IMR-90 (cell line): ENCODE results near the gene MRPL57. TPM values are rescaled to one million over a fixed set of nuclear protein-coding genes. Genes with fewer than 3 reads are reported as not detected.

ENCODE experiments used
- ATAC-seq: fragments of 200-7000 bp; cut with Tn5 transposase; 2 replicates; pipeline ENCODE4 v1.9.1; 2020; ENCODE audit warnings: low read depth, mild to moderate bottlenecking, moderate library complexity
- BruUV-seq: library from RNA; stranded (reverse); fragments of 400-500 nt; replicated peaks from 2 replicates; lab custom pipeline; 2021; lab: Mats Ljungman, UMichigan
- CTCF ChIA-PET: fragments of 300-600 bp; formaldehyde crosslinking; extraction: SDS; loops from one replicate; lab custom pipeline; 2021; ENCODE audit warnings: antibody characterized with exemption; lab: Yijun Ruan, JAX
- POLR2A ChIA-PET: fragments of 300-600 bp; sonication (Branson Sonifier 250); formaldehyde crosslinking; loops from one replicate; lab custom pipeline; 2022; ENCODE audit warnings: antibody characterized with exemption; ENCODE audit not compliant: unreplicated experiment; lab: Charles Lee
- DNase-seq: peaks from one replicate; pipeline ENCODE4 v3.0.0; 2013
- H2AFZ ChIP-seq: replicated peaks from 2 replicates; pipeline ENCODE3; 2013; ENCODE audit warnings: low read length, mild to moderate bottlenecking; ENCODE audit not compliant: poor library complexity
- H2AK5ac ChIP-seq: 2 replicates; pipeline ENCODE4 v1.6.1; 2013; ENCODE audit warnings: low read depth, low read length, inconsistent platforms
- H2AK9ac ChIP-seq: replicated peaks from 2 replicates; pipeline ENCODE3; 2013; ENCODE audit warnings: mild to moderate bottlenecking, low read depth, low read length, moderate library complexity; ENCODE audit not compliant: poor library complexity
- H2BK120ac ChIP-seq: 2 replicates; pipeline ENCODE4 v1.6.1; 2013; ENCODE audit warnings: low read depth, low read length, inconsistent platforms
- H2BK15ac ChIP-seq: 3 replicates; pipeline ENCODE4 v1.6.1; 2013; ENCODE audit warnings: low read depth, low read length, inconsistent platforms
- H2BK20ac ChIP-seq: 2 replicates; pipeline ENCODE4 v1.6.1; 2013; ENCODE audit warnings: low read depth, mild to moderate bottlenecking, inconsistent platforms, low read length, moderate library complexity
- H2BK5ac ChIP-seq: 2 replicates; pipeline ENCODE4 v1.6.1; 2013; ENCODE audit warnings: mild to moderate bottlenecking, low read depth, low read length, inconsistent platforms; ENCODE audit not compliant: poor library complexity, severe bottlenecking
- H3K14ac ChIP-seq: replicated peaks from 2 replicates; pipeline ENCODE4 v1.6.1; 2013; ENCODE audit warnings: low read depth, low read length, inconsistent platforms
- H3K18ac ChIP-seq: 2 replicates; pipeline ENCODE4 v1.6.1; 2013; ENCODE audit warnings: low read depth, low read length, control low read depth
- H3K23ac ChIP-seq: 2 replicates; pipeline ENCODE4 v1.6.1; 2013; ENCODE audit warnings: low read depth, low read length, inconsistent platforms
- H3K27ac ChIP-seq: 2 replicates; pipeline ENCODE4 v1.5.1; 2013; ENCODE audit warnings: mild to moderate bottlenecking, control low read depth, low read length; ENCODE audit not compliant: insufficient read depth
- H3K27me3 ChIP-seq: 2 replicates; pipeline ENCODE4 v1.6.1; 2013; ENCODE audit warnings: low read length; ENCODE audit not compliant: control insufficient read depth, insufficient read depth
- H3K36me3 ChIP-seq: 2 replicates; pipeline ENCODE4 v1.6.1; 2013; ENCODE audit warnings: low read length, mixed read lengths; ENCODE audit not compliant: control insufficient read depth, insufficient read depth
- H3K4ac ChIP-seq: 2 replicates; pipeline ENCODE4 v1.6.1; 2013; ENCODE audit warnings: low read depth, low read length, inconsistent platforms
- H3K4me1 ChIP-seq: 2 replicates; pipeline ENCODE4 v1.6.1; 2013; ENCODE audit warnings: low read length, mixed read lengths; ENCODE audit not compliant: control insufficient read depth, insufficient read depth
- H3K4me2 ChIP-seq: 2 replicates; pipeline ENCODE4 v1.6.1; 2013; ENCODE audit warnings: low read depth, mild to moderate bottlenecking, control low read depth, low read length, moderate library complexity
- H3K4me3 ChIP-seq: 2 replicates; pipeline ENCODE4 v1.5.1; 2013; ENCODE audit warnings: low read depth, mild to moderate bottlenecking, control low read depth, low read length, moderate library complexity; ENCODE audit not compliant: insufficient read depth
- H3K56ac ChIP-seq: 2 replicates; pipeline ENCODE4 v1.6.1; 2013; ENCODE audit warnings: low read length, inconsistent platforms; ENCODE audit not compliant: insufficient read depth; ENCODE audit errors: extremely low read depth
- H3K79me1 ChIP-seq, 2 experiments: 2 replicates each; pipeline ENCODE4 v1.6.1; 2013; ENCODE audit warnings: low read length in 2 of 2, inconsistent platforms in 1 of 2, low read depth in 1 of 2
- H3K9ac ChIP-seq: 2 replicates; pipeline ENCODE4 v1.6.1; 2013; ENCODE audit warnings: low read depth, low read length, control low read depth
- H3K9me1 ChIP-seq: 2 replicates; pipeline ENCODE4 v1.6.1; 2013; ENCODE audit warnings: low read length, inconsistent platforms; ENCODE audit not compliant: insufficient read depth
- H3K9me3 ChIP-seq: 2 replicates; pipeline ENCODE4 v1.6.1; 2013; ENCODE audit warnings: low read length; ENCODE audit not compliant: control insufficient read depth, insufficient read depth
- H4K20me1 ChIP-seq: 2 replicates; pipeline ENCODE4 v1.6.1; 2013; ENCODE audit warnings: low read length, inconsistent platforms; ENCODE audit not compliant: insufficient read depth
- H4K5ac ChIP-seq: 2 replicates; pipeline ENCODE4 v1.6.1; 2013; ENCODE audit warnings: mild to moderate bottlenecking, low read depth, low read length, control low read depth
- H4K8ac ChIP-seq, 2 experiments: 2 replicates each; pipeline ENCODE4 v1.6.1; 2013; ENCODE audit warnings: low read depth in 2 of 2, low read length in 2 of 2, control low read depth in 1 of 2, inconsistent platforms in 1 of 2
- H4K91ac ChIP-seq: 2 replicates; pipeline ENCODE4 v1.6.1; 2013; ENCODE audit warnings: low read depth, low read length, inconsistent platforms; ENCODE audit not compliant: insufficient read depth
- BHLHE40 ChIP-seq: fragments of 150-350 bp; IDR thresholded peaks from 2 replicates; pipeline ENCODE4 v1.6.1; 2016; ENCODE audit warnings: mild to moderate bottlenecking, low read depth, low read length
- CEBPB ChIP-seq: IDR thresholded peaks from 2 replicates; pipeline ENCODE4 v1.6.1; 2012; ENCODE audit warnings: low read depth, low read length, improper control_type of control experiment
- CHD1 ChIP-seq: IDR thresholded peaks from 2 replicates; pipeline ENCODE4 v1.6.1; 2012; ENCODE audit warnings: low read depth, low read length, improper control_type of control experiment
- CTCF ChIP-seq: conservative IDR thresholded peaks from 2 replicates; pipeline ENCODE4 v1.5.1; 2012; ENCODE audit warnings: mild to moderate bottlenecking, low read depth, low read length, improper control_type of control experiment
- ELK1 ChIP-seq: fragments of 150-350 bp; IDR thresholded peaks from 2 replicates; pipeline ENCODE4 v1.6.1; 2016; ENCODE audit warnings: low read depth, mild to moderate bottlenecking, low read length, moderate library complexity, borderline replicate concordance
- FOS ChIP-seq: fragments of 150-350 bp; IDR thresholded peaks from 2 replicates; pipeline ENCODE4 v1.6.1; 2016; ENCODE audit warnings: low read depth, low read length
- MAFK ChIP-seq: IDR thresholded peaks from 2 replicates; pipeline ENCODE4 v1.6.1; 2012; ENCODE audit warnings: low read depth, low read length, improper control_type of control experiment
- MAZ ChIP-seq: IDR thresholded peaks from 2 replicates; pipeline ENCODE4 v1.6.1; 2012; ENCODE audit warnings: low read depth, mild to moderate bottlenecking, low read length, improper control_type of control experiment, moderate library complexity, borderline replicate concordance
- MXI1 ChIP-seq: IDR thresholded peaks from 2 replicates; pipeline ENCODE4 v1.6.1; 2012; ENCODE audit warnings: low read depth, mild to moderate bottlenecking, low read length, moderate library complexity, borderline replicate concordance
- NFE2L2 ChIP-seq: fragments of 150-350 bp; IDR thresholded peaks from 2 replicates; pipeline ENCODE4 v1.6.1; 2016; ENCODE audit warnings: low read depth, mild to moderate bottlenecking, low read length
- POLR2A ChIP-seq: IDR thresholded peaks from 2 replicates; pipeline ENCODE4 v1.6.1; 2012; ENCODE audit warnings: mild to moderate bottlenecking, low read depth, low read length
- RAD21 ChIP-seq: IDR thresholded peaks from 2 replicates; pipeline ENCODE4 v1.6.1; 2012; ENCODE audit warnings: low read length, improper control_type of control experiment
- RCOR1 ChIP-seq: IDR thresholded peaks from 2 replicates; pipeline ENCODE4 v1.6.1; 2012; ENCODE audit warnings: mild to moderate bottlenecking, low read length, improper control_type of control experiment; ENCODE audit not compliant: insufficient replicate concordance
- RFX5 ChIP-seq: IDR thresholded peaks from 2 replicates; pipeline ENCODE4 v1.8.0; 2012; ENCODE audit warnings: low read depth, mild to moderate bottlenecking, low read length, moderate library complexity
- SMC3 ChIP-seq: fragments of 150-350 bp; IDR thresholded peaks from 2 replicates; pipeline ENCODE4 v1.6.1; 2016; ENCODE audit warnings: low read depth, mild to moderate bottlenecking, antibody characterized with exemption, low read length, moderate library complexity
- WGBS, 2 experiments: methylation state at CpG; one replicate each; pipeline versions ENCODE4 v1.1.5 to v1.1.7; 2013; ENCODE audit warnings: missing lambda C conversion rate in 2 of 2; ENCODE audit not compliant: insufficient read length in 1 of 2; ENCODE audit errors: extremely low coverage in 2 of 2; 5-methylcytosine and 5-hydroxymethylcytosine counted together
- dilution Hi-C: fragments of 300-500 bp; cut with HindIII; formaldehyde crosslinking; loops from one replicate; pipeline ENCODE4 v1.14.3; 2018; ENCODE audit warnings: low sequenced_read_pairs; ENCODE audit not compliant: unreplicated experiment
- in situ Hi-C: fragments of 300-500 bp; cut with MboI; formaldehyde crosslinking; loops from 3 replicates; pipeline ENCODE4 v1.14.3; 2019; ENCODE audit warnings: low sequenced_read_pairs, inconsistent platforms, mixed read lengths
- intact Hi-C: fragments of 100-400 bp; cut with micrococcal nuclease; formaldehyde crosslinking; loops from 2 replicates; pipeline ENCODE4 v1.10.0; 2022
- polyA plus RNA-seq, 3 experiments: library from polyadenylated mRNA; depleted of rRNA; stranded (reverse); fragments of >200 nt; gene quantifications; 2 replicates each; pipeline ENCODE4 v1.2.3, GENCODE V29; 2012; ENCODE audit warnings: low replicate concordance in 1 of 3
- total RNA-seq: library from RNA; depleted of rRNA; stranded (reverse); fragments of >200 nt; gene quantifications from 2 replicates; pipeline ENCODE4 v1.2.3, GENCODE V29; 2012
- TF ChIP-seq, protein P1 (sequence below): fragments of 150-350 bp; IDR thresholded peaks from 2 replicates; pipeline ENCODE4 v1.6.1; 2017; ENCODE audit warnings: mild to moderate bottlenecking, antibody characterized with exemption, low read length, low read depth

MRPL57 gene
- total and polyA plus RNA-seq, 2 of the 4 experiments (the other 2 are of a cell fraction), result 7.0 to 8.0 TPM

DNA sequence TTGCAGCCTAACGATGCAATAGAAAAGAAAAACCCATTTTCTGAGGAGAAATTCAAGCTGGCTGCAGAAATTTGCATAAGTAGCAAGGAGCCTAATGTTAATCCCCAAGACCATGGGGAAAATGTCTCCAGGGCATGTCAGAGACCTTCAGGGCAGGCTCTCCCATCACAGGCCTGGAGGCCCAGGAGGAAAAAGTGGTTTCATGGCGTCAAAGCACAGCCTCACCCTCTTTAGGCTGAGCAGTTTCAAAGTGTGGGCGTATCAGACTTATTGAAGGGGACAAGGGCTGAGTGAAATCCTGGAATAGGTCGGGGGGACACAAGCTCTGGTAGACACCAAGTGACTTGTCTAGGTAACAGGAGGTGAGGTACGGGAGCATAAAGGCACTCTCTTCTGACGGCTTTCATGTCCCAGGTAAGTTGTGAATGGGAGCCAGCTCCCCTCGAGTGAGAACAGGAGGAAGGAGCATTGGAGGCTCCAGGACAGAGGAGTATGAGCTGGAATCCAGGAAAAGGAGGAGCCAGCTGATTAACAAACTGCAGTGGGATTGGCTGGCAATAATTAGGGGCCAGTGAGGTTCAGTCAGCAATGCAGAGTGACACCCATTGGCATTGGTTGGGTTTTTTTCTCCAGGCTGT, 35.8 kb downstream of the MRPL57 start:
- DNase-seq, result no peak

More for the DNA sequence above, 35.8 kb downstream of the MRPL57 start:
- H4K8ac ChIP-seq, result no peak overlapping the region
- H3K27ac ChIP-seq, result no peak overlapping the region
- in situ Hi-C loops (no loop called here), dilution Hi-C loops (no loop called here), intact Hi-C loops (no loop called here)
- ChIA-PET POLR2A (no interaction called here), CTCF (no interaction called here)
- no peak overlapping the region for H3K4ac ChIP-seq
- no peak overlapping the region for H4K91ac ChIP-seq
- H3K18ac ChIP-seq, result no peak overlapping the region
- no peak overlapping the region for H3K56ac ChIP-seq
- H4K5ac ChIP-seq, result no peak overlapping the region
- no peak overlapping the region for H2AK5ac ChIP-seq
- no peak overlapping the region for H2BK20ac ChIP-seq
- H3K9me3 ChIP-seq, result peaks cover 5% of the 10 kb centered on the region; the same call in 1 of the 2 replicates
- peaks cover 10% of the 10 kb centered on the region for H3K27me3 ChIP-seq
- H2AFZ ChIP-seq, result no peak overlapping the region
- no TSS peak for BruUV-seq
- H4K20me1 ChIP-seq, result no peaks in the 10 kb centered on the region
- WGBS, 2 experiments, result 49% methylated on average over 4 of the region's 7 CpGs; no CpG with 5 or more reads in 1 of the 2 experiments
- no peak for ATAC-seq
- no peak for TF ChIP-seq RFX5
- no peak for TF ChIP-seq RCOR1
- TF ChIP-seq CHD1, result no peak
- TF ChIP-seq POLR2A, result no peak
- TF ChIP-seq RAD21, result no peak
- no peak for TF ChIP-seq NFE2L2
- no peak for TF ChIP-seq BHLHE40
- TF ChIP-seq FOS, result no peak
- no peak for TF ChIP-seq MXI1
- TF ChIP-seq CEBPB, result no peak
- TF ChIP-seq, protein P1, sequence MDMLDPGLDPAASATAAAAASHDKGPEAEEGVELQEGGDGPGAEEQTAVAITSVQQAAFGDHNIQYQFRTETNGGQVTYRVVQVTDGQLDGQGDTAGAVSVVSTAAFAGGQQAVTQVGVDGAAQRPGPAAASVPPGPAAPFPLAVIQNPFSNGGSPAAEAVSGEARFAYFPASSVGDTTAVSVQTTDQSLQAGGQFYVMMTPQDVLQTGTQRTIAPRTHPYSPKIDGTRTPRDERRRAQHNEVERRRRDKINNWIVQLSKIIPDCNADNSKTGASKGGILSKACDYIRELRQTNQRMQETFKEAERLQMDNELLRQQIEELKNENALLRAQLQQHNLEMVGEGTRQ, result no peak
- no peak for TF ChIP-seq MAZ
- TF ChIP-seq SMC3, result no peak
- no peak for TF ChIP-seq CTCF
- TF ChIP-seq ELK1, result no peak
- no peak for TF ChIP-seq MAFK
- H2BK5ac ChIP-seq, result no peak overlapping the region
- no peak overlapping the region for H2BK15ac ChIP-seq
- H3K4me2 ChIP-seq, result no peak overlapping the region
- H3K36me3 ChIP-seq, result no peaks in the 10 kb centered on the region
- no peak overlapping the region for H3K23ac ChIP-seq
- no peak overlapping the region for H3K14ac ChIP-seq
- no peaks in the 10 kb centered on the region for H3K4me1 ChIP-seq
- H3K4me3 ChIP-seq, result no peak overlapping the region
- no peak overlapping the region for H2BK120ac ChIP-seq
- no peak overlapping the region for H3K9ac ChIP-seq
- no peaks in the 10 kb centered on the region for H3K79me1 ChIP-seq
- no peak overlapping the region for H2AK9ac ChIP-seq
- H3K9me1 ChIP-seq, result no peaks in the 10 kb centered on the region
